ENCODE results near the gene CFAP44. TPM values are rescaled to one million over a fixed set of nuclear protein-coding genes. Genes with fewer than 3 reads are reported as not detected.

CFAP44 gene
- total RNA-seq, 1 donor = 5.8 TPM

GRCh38 chr3:113404637-113405036 lies 36.7 kb downstream of the CFAP44 start:
- H3K4me2 ChIP-seq (ENCODE audit: insufficient read depth, low read length) = no peak overlapping the region
- no peaks in the 10 kb centered on the region for H3K9me3 ChIP-seq (ENCODE audit: low read depth, low read length)
- no peak overlapping the region for H3K4me3 ChIP-seq (ENCODE audit: insufficient read depth, low read length)
- H3K27ac ChIP-seq (ENCODE audit: low read depth, low read length) = no peak overlapping the region
- DNase-seq (ENCODE audit: insufficient read length, low spot score, missing footprints) = no peak
- no peak for TF ChIP-seq CTCF (IDR thresholded peaks at IDR 0.05; ENCODE audit: extremely low read depth, low read depth, low read length)
- no peaks in the 10 kb centered on the region for H3K27me3 ChIP-seq (ENCODE audit: insufficient read depth, low read length)
- H3K4me1 ChIP-seq (ENCODE audit: insufficient read depth, low read length) = no peaks in the 10 kb centered on the region
- H3K79me2 ChIP-seq (ENCODE audit: insufficient read depth, low read length) = no peaks in the 10 kb centered on the region
- no peak overlapping the region for H2AFZ ChIP-seq (ENCODE audit: low read length)
- H4K20me1 ChIP-seq (ENCODE audit: insufficient read depth, low read length) = no peaks in the 10 kb centered on the region
- H3K36me3 ChIP-seq (ENCODE audit: insufficient read depth, low read length) = no peaks in the 10 kb centered on the region

Small RNA genes lying within 50 kb of the gene (small RNA-seq; reads per million reads assigned to genes)
- 0.37 reads per million for gene MIR8076

Other genes starting within 250 kb of the CFAP44 start
- 22.8 and 29.2 TPM in 2 replicates for gene BOC, start 229.9 kb downstream of the CFAP44 start, total RNA-seq
- gene SPICE1, start 73.7 kb upstream of the CFAP44 start, total RNA-seq = 18.0 and 18.8 TPM in 2 replicates
- gene SIDT1, start 91.1 kb upstream of the CFAP44 start, total RNA-seq = under 0.01 TPM in 2 replicates